Ramos (cell line): ENCODE data around the gene LRRTM2.
"Not testable (repeated sequence)": the region's sequence is repeated elsewhere in the genome, so short reads cannot be mapped to it uniquely, and the experiment has no call there.

Experiments used
- in situ Hi-C: fragments of 300-500 bp; cut with MboI; formaldehyde crosslinking; loops from one replicate; pipeline ENCODE4 v1.14.3; 2022; ENCODE audit warnings: low sequenced_read_pairs; ENCODE audit not compliant: unreplicated experiment

Gene LRRTM2

GRCh38 chr5:138874771-138875551, at the start of gene LRRTM2:
LRRTM2 (minus strand) TSS chr5:138875335; CDS start chr5:138874911, 424 bp downstream.
- in situ Hi-C loops = no loop called here

- in situ Hi-C loops = no loop called here
Observed at GRCh38 chr5:138922494-138922893, 47.4 kb upstream of the LRRTM2 start.

GRCh38 chr5:138921362-138921761, 46.2 kb upstream of the LRRTM2 start:
- in situ Hi-C loops = not testable (repeated sequence)

GRCh38 chr5:138920181-138920580, 45.0 kb upstream of the LRRTM2 start:
- in situ Hi-C loops = no loop called here

GRCh38 chr5:138918686-138919085, 43.6 kb upstream of the LRRTM2 start:
- in situ Hi-C loops = no loop called here

GRCh38 chr5:138914338-138914737, 39.2 kb upstream of the LRRTM2 start:
- in situ Hi-C loops = loop anchor here (5.0 kb wide), 1 partner anchor 112 kb away; no protein-coding TSS in a partner anchor

- in situ Hi-C loops = loop anchor here (5.0 kb wide), 1 partner anchor 111 kb away; no protein-coding TSS in a partner anchor
Observed at GRCh38 chr5:138913773-138914172, 38.6 kb upstream of the LRRTM2 start.

GRCh38 chr5:138912093-138912492, 37.0 kb upstream of the LRRTM2 start:
- in situ Hi-C loops = loop anchor here (5.0 kb wide), 1 partner anchor 110 kb away; no protein-coding TSS in a partner anchor

GRCh38 chr5:138911441-138911840, 36.3 kb upstream of the LRRTM2 start:
- in situ Hi-C loops = loop anchor here (5.0 kb wide), 1 partner anchor 109 kb away; no protein-coding TSS in a partner anchor

GRCh38 chr5:138910546-138911185, 35.5 kb upstream of the LRRTM2 start:
- in situ Hi-C loops = loop anchor here (5.0 kb wide), 1 partner anchor 108 kb away; no protein-coding TSS in a partner anchor

GRCh38 chr5:138909734-138910133, 34.6 kb upstream of the LRRTM2 start:
- in situ Hi-C loops = loop anchor here (5.0 kb wide), 1 partner anchor 107 kb away; no protein-coding TSS in a partner anchor

GRCh38 chr5:138905541-138905940, 30.4 kb upstream of the LRRTM2 start:
- in situ Hi-C loops = no loop called here

GRCh38 chr5:138903130-138903775, 28.1 kb upstream of the LRRTM2 start:
- in situ Hi-C loops = no loop called here

GRCh38 chr5:138901716-138902115, 26.6 kb upstream of the LRRTM2 start:
- in situ Hi-C loops = no loop called here

GRCh38 chr5:138900281-138900965, 25.3 kb upstream of the LRRTM2 start:
- in situ Hi-C loops = no loop called here

- in situ Hi-C loops = no loop called here
Observed at GRCh38 chr5:138898742-138899141, 23.6 kb upstream of the LRRTM2 start.

- in situ Hi-C loops = no loop called here
Observed at GRCh38 chr5:138898299-138898698, 23.2 kb upstream of the LRRTM2 start.

GRCh38 chr5:138895918-138896317, 20.8 kb upstream of the LRRTM2 start:
- in situ Hi-C loops = no loop called here

- in situ Hi-C loops = no loop called here
Observed at GRCh38 chr5:138890644-138891043, 15.5 kb upstream of the LRRTM2 start.

- in situ Hi-C loops = no loop called here
Observed at GRCh38 chr5:138889994-138890393, 14.9 kb upstream of the LRRTM2 start.
